H1 (cell line): Measurements from ENCODE around the gene SPOPL. TPM values are rescaled to one million over a fixed set of nuclear protein-coding genes. Genes with fewer than 3 reads are reported as not detected.

ENCODE experiments used
- HDAC2 ChIP-seq, 2 experiments: fragments of 300-600 bp in 1 of 2; sonication (generic) in 1 of 2; IDR thresholded peaks; 2 replicates each; pipeline ENCODE4 v1.6.1; 2011 to 2012; ENCODE audit warnings: low read depth in 2 of 2, low read length in 2 of 2, mild to moderate bottlenecking in 2 of 2, moderate library complexity in 2 of 2, borderline replicate concordance in 1 of 2, inconsistent platforms in 1 of 2
- PHF8 ChIP-seq: fragments of 200-600 bp; sonication (generic); conservative IDR thresholded peaks from 2 replicates; pipeline ENCODE4 v1.7.1; 2012; ENCODE audit warnings: low read depth, mild to moderate bottlenecking, inconsistent platforms, low read length, moderate library complexity
- TAF1 ChIP-seq: IDR thresholded peaks from 2 replicates; pipeline ENCODE4 v1.6.1; 2011; ENCODE audit warnings: mild to moderate bottlenecking, low read depth, low read length
- TCF12 ChIP-seq: IDR thresholded peaks from 2 replicates; pipeline ENCODE4 v1.6.1; 2011; ENCODE audit warnings: low read depth, mild to moderate bottlenecking, low read length
- polyA plus RNA-seq, 7 experiments: library from polyadenylated mRNA; depleted of rRNA in 3 of 7; stranded (reverse) in 5 of 7; unstranded in 2 of 7; fragments of >200 nt in 5 of 7; fragments of 200-250 nt in 2 of 7; gene quantifications; 1 replicate in 5 of 7; 2 replicates in 1 of 7; 4 replicates in 1 of 7; pipeline versions ENCODE4 v1.2.1 to v1.2.3, GENCODE V29; 2011 to 2013; ENCODE audit warnings: missing spikeins in 2 of 7, mixed read lengths in 2 of 7
- total RNA-seq: library from RNA; stranded (reverse); fragmentation: NEBNext Ultra II Directional; extraction: Animal tissue kit (Norgen Biotek cat#: 25700); gene quantifications from 2 replicates; pipeline ENCODE4 v1.2.1, GENCODE V29; 2021

Gene SPOPL
- total and polyA plus RNA-seq, 2 of the 8 experiments (the other 6 are each of a cell fraction or from before 2014, with no cell fraction given) = 1.9 to 14.5 TPM

DNA sequence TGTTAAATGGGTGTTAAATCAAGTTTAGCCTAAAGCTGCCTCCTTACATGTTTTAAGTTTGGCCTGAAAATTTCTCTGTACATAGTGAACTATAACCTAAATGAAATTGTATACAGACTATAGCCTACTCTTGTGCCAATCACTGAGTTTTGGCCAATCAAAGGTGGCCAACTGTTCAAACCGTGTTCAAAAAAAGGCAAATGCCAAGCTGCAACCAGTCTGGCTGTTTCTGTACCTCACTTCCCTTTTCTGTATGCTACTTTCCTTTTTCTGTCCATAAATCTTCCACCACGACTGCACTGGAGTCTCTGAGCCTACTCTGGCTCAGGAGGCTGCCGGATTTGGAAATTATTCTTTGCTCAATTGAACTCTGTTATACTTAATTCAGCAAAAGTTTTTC is 121.0 kb downstream of the SPOPL start (continued):
- TF ChIP-seq TAF1 = no peak
- no peak for TF ChIP-seq TCF12
- TF ChIP-seq HDAC2 (IDR thresholded peaks at IDR 0.05; ENCODE audit: borderline replicate concordance in 1 of 2, low read depth in 2 of 2, low read length in 2 of 2) = no peak
- TF ChIP-seq PHF8 = no peak
